DOHH2 (cell line): ENCODE data around the gene FAM53B.

Source experiments
- H3F3A ChIP-seq: fragments of 200-600 bp; sonication (generic), shearing (Covaris generic); 2 replicates; pipeline ENCODE4 v1.6.0; 2016; ENCODE audit warnings: antibody characterized with exemption, mild to moderate bottlenecking; ENCODE audit not compliant: control insufficient read depth, insufficient read depth
- H3K27ac ChIP-seq: fragments of 200-600 bp; sonication (generic); 2 replicates; pipeline ENCODE4 v1.5.1; 2014; ENCODE audit warnings: low read depth, mild to moderate bottlenecking, low read length, moderate library complexity
- H3K27me3 ChIP-seq: fragments of 200-600 bp; sonication (generic); 2 replicates; pipeline ENCODE4 v1.6.1; 2014; ENCODE audit warnings: mild to moderate bottlenecking, low read length, mixed read lengths; ENCODE audit not compliant: control insufficient read depth
- H3K36me3 ChIP-seq: fragments of 200-600 bp; sonication (generic); 2 replicates; pipeline ENCODE4 v1.6.1; 2014; ENCODE audit warnings: mild to moderate bottlenecking, low read length, moderate library complexity, mixed read lengths; ENCODE audit not compliant: control insufficient read depth
- H3K4me1 ChIP-seq: fragments of 200-600 bp; sonication (generic); 2 replicates; pipeline ENCODE4 v1.6.1; 2014; ENCODE audit warnings: mild to moderate bottlenecking, low read length, mixed read lengths; ENCODE audit not compliant: control insufficient read depth
- H3K4me2 ChIP-seq: fragments of 200-600 bp; sonication (generic); 2 replicates; pipeline ENCODE4 v1.6.0; 2014; ENCODE audit warnings: mild to moderate bottlenecking, low read length, moderate library complexity
- H3K4me3 ChIP-seq: fragments of 200-600 bp; sonication (generic); 2 replicates; pipeline ENCODE4 v1.5.1; 2014; ENCODE audit warnings: mild to moderate bottlenecking, low read length, mixed read lengths
- H3K79me2 ChIP-seq: fragments of 200-600 bp; sonication (generic); 2 replicates; pipeline ENCODE4 v1.6.1; 2014; ENCODE audit warnings: mild to moderate bottlenecking, low read length, mixed read lengths; ENCODE audit not compliant: control insufficient read depth
- H3K9me2 ChIP-seq: fragments of 200-600 bp; sonication (generic); replicated peaks from 2 replicates; pipeline ENCODE4 v1.6.1; 2014; ENCODE audit warnings: mild to moderate bottlenecking, low read length, mixed read lengths; ENCODE audit not compliant: control insufficient read depth
- H3K9me3 ChIP-seq: fragments of 200-600 bp; sonication (generic); 2 replicates; pipeline ENCODE4 v1.6.1; 2014; ENCODE audit warnings: antibody characterized with exemption, low read length, mixed read lengths; ENCODE audit not compliant: control insufficient read depth, insufficient read depth
- H4K20me1 ChIP-seq: fragments of 200-600 bp; sonication (generic); 2 replicates; pipeline ENCODE4 v1.6.0; 2014; ENCODE audit warnings: low read depth, mild to moderate bottlenecking, antibody characterized with exemption, low read length, moderate library complexity; ENCODE audit not compliant: control insufficient read depth, insufficient read depth
- EZH2phosphoT487 ChIP-seq: fragments of 200-600 bp; sonication (generic); IDR thresholded peaks from 2 replicates; pipeline ENCODE4 v1.6.1; 2017; ENCODE audit warnings: borderline replicate concordance, mild to moderate bottlenecking, antibody characterized with exemption, low read length, moderate library complexity, mixed read lengths
- TF ChIP-seq, protein P1 (sequence below): fragments of 200-600 bp; sonication (generic); IDR thresholded peaks from one replicate; pipeline ENCODE4 v1.5.1; 2014; ENCODE audit warnings: antibody characterized with exemption, mild to moderate bottlenecking, low read depth, low read length; ENCODE audit not compliant: poor library complexity, severe bottlenecking

FAM53B gene

DNA sequence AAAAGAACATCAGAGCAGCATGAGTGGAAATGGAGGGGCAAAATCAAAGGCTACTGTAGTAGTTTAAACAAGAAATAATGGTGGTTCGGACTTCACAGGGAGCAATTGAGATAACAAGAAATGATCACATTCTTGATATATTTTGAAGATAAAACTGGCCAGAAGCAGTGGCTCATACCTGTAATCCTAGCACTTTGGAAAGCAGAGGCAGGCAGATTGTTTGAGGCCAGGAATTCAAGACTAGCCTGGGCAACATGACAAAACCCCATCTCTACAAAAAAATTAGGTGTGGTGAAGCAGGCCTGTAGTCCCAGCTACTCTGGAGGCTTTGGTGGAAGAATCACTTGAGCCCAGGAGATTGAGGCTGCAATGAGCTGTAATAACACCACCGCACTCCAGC, 24.6 kb upstream of the FAM53B start:
- Histone ChIP-seq H3K4me3 (no peak overlapping the region), H3K9me3 (no peaks in the 10 kb centered on the region), H3F3A (0 out of 2 replicates have a peak, but pooled peaks cover 3% of the 10 kb centered on the region), H3K27ac (no peak overlapping the region), H3K9me2 (no peaks in the 10 kb centered on the region), H3K4me1 (no peaks in the 10 kb centered on the region), H3K4me2 (no peak overlapping the region), H3K27me3 (no peaks in the 10 kb centered on the region), H3K79me2 (no peaks in the 10 kb centered on the region), H4K20me1 (no peaks in the 10 kb centered on the region), H3K36me3 (peaks cover 25% of the 10 kb centered on the region)
- TF ChIP-seq EZH2phosphoT487: no peak
- TF ChIP-seq, protein P1, sequence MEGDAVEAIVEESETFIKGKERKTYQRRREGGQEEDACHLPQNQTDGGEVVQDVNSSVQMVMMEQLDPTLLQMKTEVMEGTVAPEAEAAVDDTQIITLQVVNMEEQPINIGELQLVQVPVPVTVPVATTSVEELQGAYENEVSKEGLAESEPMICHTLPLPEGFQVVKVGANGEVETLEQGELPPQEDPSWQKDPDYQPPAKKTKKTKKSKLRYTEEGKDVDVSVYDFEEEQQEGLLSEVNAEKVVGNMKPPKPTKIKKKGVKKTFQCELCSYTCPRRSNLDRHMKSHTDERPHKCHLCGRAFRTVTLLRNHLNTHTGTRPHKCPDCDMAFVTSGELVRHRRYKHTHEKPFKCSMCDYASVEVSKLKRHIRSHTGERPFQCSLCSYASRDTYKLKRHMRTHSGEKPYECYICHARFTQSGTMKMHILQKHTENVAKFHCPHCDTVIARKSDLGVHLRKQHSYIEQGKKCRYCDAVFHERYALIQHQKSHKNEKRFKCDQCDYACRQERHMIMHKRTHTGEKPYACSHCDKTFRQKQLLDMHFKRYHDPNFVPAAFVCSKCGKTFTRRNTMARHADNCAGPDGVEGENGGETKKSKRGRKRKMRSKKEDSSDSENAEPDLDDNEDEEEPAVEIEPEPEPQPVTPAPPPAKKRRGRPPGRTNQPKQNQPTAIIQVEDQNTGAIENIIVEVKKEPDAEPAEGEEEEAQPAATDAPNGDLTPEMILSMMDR: no peak

DNA sequence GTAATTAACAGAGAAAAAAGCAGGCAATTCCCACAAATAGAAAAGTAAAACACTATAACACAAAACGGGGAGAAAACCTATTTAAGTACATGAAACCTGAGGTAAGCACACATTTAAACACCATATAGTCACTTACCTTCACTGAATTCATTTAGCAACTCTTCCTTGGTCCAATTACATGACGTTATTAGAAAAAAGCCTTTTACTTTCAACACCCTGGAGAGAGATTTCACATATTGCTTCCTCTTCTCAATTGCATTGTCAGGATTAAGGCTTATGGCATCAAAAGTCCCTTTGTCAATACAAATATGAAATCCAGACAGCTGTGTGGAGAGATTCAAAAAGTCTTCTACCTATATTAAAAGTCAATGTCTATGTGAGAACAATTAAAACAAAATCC, 21.1 kb upstream of the FAM53B start:
- no peak overlapping the region for H3K4me3 ChIP-seq
- H3K27me3 ChIP-seq: no peaks in the 10 kb centered on the region
- H3K9me3 ChIP-seq: no peaks in the 10 kb centered on the region
- H3F3A ChIP-seq: 0 out of 2 replicates have a peak, but pooled peaks cover 3% of the 10 kb centered on the region
- H3K9me2 ChIP-seq: no peaks in the 10 kb centered on the region
- TF ChIP-seq, protein P1: no peak
- TF ChIP-seq EZH2phosphoT487: no peak
- H3K79me2 ChIP-seq: no peaks in the 10 kb centered on the region
- H3K4me1 ChIP-seq: no peaks in the 10 kb centered on the region
- H3K36me3 ChIP-seq: peaks cover 35% of the 10 kb centered on the region
- no peaks in the 10 kb centered on the region for H4K20me1 ChIP-seq
- H3K4me2 ChIP-seq: no peak overlapping the region
- H3K27ac ChIP-seq: no peak overlapping the region

DNA sequence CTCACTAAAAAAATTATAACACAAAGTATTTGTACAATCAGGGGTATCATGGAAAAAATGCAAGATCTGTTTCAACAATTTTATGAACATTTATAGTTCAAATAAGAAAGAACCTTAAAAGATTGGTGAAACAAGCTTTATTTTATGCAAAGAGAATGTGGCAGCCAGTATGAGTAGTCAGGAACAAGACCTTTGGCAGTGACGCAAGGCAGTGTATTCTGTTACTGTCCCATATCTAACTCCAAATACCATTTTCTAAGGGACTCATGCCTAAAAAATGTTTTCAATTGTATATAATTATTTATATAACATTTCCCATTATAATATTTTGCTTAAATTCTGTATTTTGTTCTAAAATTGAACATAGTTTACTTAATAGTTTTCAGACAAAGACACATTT, 19.1 kb upstream of the FAM53B start:
- 0 out of 2 replicates have a peak, but pooled peaks cover 3% of the 10 kb centered on the region for H3F3A ChIP-seq
- H3K36me3 ChIP-seq: peaks cover 53% of the 10 kb centered on the region
- TF ChIP-seq EZH2phosphoT487: no peak
- no peaks in the 10 kb centered on the region for H3K9me2 ChIP-seq
- H3K4me1 ChIP-seq: no peaks in the 10 kb centered on the region
- no peaks in the 10 kb centered on the region for H3K79me2 ChIP-seq
- H4K20me1 ChIP-seq: no peaks in the 10 kb centered on the region
- no peak overlapping the region for H3K27ac ChIP-seq
- no peak overlapping the region for H3K4me3 ChIP-seq
- H3K27me3 ChIP-seq: no peaks in the 10 kb centered on the region
- no peak overlapping the region for H3K4me2 ChIP-seq
- H3K9me3 ChIP-seq: no peaks in the 10 kb centered on the region

DNA sequence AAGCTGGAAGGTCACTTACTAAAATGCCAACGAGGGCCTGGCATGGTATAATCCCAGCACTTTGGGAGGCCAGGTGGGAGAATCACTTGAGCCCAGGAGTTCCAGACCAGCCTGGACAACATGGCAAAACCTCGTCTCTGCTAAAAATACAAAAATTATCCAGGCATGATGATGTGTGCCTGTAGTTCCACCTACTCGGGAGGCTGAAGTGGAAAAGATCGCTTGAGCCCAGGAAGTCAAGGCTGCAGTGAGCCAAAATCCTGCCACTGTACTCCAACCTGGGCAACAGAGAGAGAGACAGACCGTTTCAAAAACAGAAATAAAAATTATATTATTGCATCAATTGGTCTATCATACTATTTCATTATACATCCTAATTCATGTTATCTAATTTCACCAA, 18.1 kb upstream of the FAM53B start:
- Histone ChIP-seq H3K36me3 (peaks cover 54% of the 10 kb centered on the region), H3K9me3 (no peaks in the 10 kb centered on the region), H3K27ac (no peak overlapping the region), H3K4me1 (no peaks in the 10 kb centered on the region), H3F3A (0 out of 2 replicates have a peak, but pooled peaks cover 3% of the 10 kb centered on the region), H4K20me1 (no peaks in the 10 kb centered on the region), H3K79me2 (no peaks in the 10 kb centered on the region), H3K4me2 (no peak overlapping the region), H3K27me3 (no peaks in the 10 kb centered on the region), H3K4me3 (no peak overlapping the region), H3K9me2 (no peaks in the 10 kb centered on the region)
- TF ChIP-seq, protein P1: no peak
- TF ChIP-seq EZH2phosphoT487: no peak
